DMS 273 (cell line): ENCODE measurements around the gene ZNF483.
"Not testable (repeated sequence)": the region's sequence is repeated elsewhere in the genome, so short reads cannot be mapped to it uniquely, and the experiment has no call there.

ENCODE experiments used
- DNase-seq: peaks from one replicate; lab custom pipeline; 2025; ENCODE audit not compliant: unreplicated experiment; lab: John Stamatoyannopoulos, UW

ZNF483 gene

DNA sequence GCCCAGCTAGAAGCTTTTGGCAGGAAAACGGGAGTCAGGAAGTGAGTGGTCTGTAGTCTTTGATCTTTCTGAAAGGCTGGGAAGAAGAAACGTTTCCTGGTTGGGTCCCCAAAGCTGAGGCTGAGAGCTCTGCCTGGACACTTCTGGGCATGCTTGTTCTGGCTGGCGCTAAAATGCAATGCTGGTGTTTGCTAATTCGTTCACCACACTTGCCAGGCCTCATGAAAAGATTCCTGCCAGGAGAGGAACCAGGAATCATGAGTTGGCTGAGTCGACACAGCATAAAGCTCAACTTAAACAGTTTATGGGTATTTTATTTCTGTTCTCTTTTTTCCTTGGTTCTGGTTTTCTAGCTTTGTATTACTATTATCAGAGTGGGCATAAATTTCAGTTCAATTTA, 85.2 kb downstream of the ZNF483 start:
- DNase-seq, result no peak

DNA sequence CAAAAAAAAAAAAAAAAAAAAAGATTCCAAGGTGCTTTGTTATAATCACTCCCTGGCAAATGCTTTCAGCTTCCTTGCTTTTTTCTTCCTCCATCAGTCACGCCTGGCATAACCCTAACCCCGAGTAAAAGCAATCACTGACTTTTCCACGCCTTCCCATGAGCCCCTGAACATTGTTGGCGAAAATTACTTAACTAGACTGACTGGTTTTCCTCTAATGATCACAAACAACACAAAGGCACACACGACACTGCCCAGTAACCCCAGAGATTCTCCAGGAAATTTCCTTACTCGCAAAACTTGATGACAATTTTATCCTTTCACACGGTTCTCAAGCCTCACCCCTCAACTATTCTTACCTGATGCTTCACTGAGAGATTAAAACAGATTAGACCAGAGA, 85.9 kb downstream of the ZNF483 start:
- DNase-seq, result no peak

DNA sequence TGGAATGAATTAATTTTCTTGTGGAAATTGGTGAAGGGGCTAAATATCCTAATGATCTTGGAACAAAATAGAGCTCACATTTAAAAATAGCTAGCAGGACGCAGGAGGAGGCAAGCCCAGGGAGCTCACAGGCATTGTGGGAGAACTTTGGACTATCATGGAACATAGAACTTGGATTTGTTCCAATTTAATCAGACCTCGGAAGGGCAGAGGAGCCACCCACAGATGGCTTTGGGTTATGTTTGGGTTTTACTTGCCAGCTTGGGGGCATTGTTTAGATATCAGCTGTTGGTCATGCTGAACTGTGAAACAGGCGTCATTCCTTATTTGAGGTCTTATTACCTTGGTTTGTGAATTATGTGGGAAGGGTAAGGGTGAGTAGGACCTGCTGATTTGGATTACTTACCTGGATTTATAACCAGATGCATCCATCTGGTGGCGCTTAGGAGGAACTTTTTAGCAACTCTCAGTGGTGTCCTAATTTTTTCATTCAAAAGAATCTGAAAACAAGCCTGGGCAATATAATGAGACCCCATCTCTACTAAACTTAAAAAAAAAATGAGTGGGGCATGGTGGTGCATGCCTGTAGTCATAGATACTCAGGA, 88.6 kb downstream of the ZNF483 start:
- DNase-seq, result peak; percentile 70

- DNase-seq, result no peak
These were observed 90.9 kb downstream of the ZNF483 start for GRCh38 chr9:111615928-111616327.

- DNase-seq, result not testable (repeated sequence)
These were observed 92.4 kb downstream of the ZNF483 start for GRCh38 chr9:111617349-111617748.

- peak; percentile 54 for DNase-seq
These were observed 97.0 kb downstream of the ZNF483 start for GRCh38 chr9:111621895-111622480.

GRCh38 chr9:111622626-111623025, 97.6 kb downstream of the ZNF483 start:
- DNase-seq, result no peak
